K562 (cell line): ENCODE results near the gene GLIPR1L1. TPM values are rescaled to one million over a fixed set of nuclear protein-coding genes. Genes with fewer than 3 reads are reported as not detected.

Experiments
- ATAC-seq: fragments of 200-7000 bp; cut with Tn5 transposase; 3 replicates; pipeline ENCODE4 v1.9.1; 2020; ENCODE audit warnings: moderate library complexity
- BruUV-seq: library from RNA; stranded (reverse); fragments of 400-500 nt; replicated peaks from 2 replicates; lab custom pipeline; 2021; lab: Mats Ljungman, UMichigan
- CTCF ChIA-PET: fragments of 300-600 bp; formaldehyde crosslinking; extraction: SDS; loops from one replicate; lab custom pipeline; 2021; ENCODE audit warnings: low intra/inter-chr PET ratio; lab: Yijun Ruan, JAX
- POLR2A ChIA-PET: fragments of 300-600, 350-650 bp; sonication (Branson Sonifier 250); formaldehyde crosslinking; extraction: SDS; loops from one replicate; lab custom pipeline; 2021; ENCODE audit warnings: antibody characterized with exemption, inconsistent platforms; lab: Yijun Ruan, JAX
- DNase-seq, 4 experiments: peaks; one replicate each; pipeline versions ENCODE4 v3.0.0 to v3.0.0-alpha.2; 2011 to 2018; ENCODE audit warnings: low spot score in 3 of 4, mixed read lengths in 3 of 4; ENCODE audit errors: extremely low read depth in 1 of 4
- FAIRE-seq: peaks from 2 replicates; lab custom pipeline; 2011; peaks lifted over from hg19 to GRCh38; lab: Jason Lieb, UNC
- H2AFZ ChIP-seq: 2 replicates; pipeline ENCODE4 v1.6.0; 2011; ENCODE audit warnings: low read depth, low read length, control low read depth, inconsistent platforms
- H3K27ac ChIP-seq: fragments of 200-600 bp; 3 replicates; pipeline ENCODE4 v1.8.0; 2011; ENCODE audit warnings: low read depth, mild to moderate bottlenecking, control low read depth, inconsistent platforms, low read length, moderate library complexity, mixed read lengths; ENCODE audit errors: extremely low read depth
- H3K27me3 ChIP-seq, 2 experiments: fragments of 300-600 bp in 1 of 2; 2 replicates in 1 of 2; 3 replicates in 1 of 2; pipeline versions ENCODE4 v1.6.0 to v1.8.0; 2011; ENCODE audit warnings: inconsistent platforms in 2 of 2, low read length in 2 of 2, mild to moderate bottlenecking in 1 of 2, mixed read lengths in 1 of 2, moderate library complexity in 1 of 2; ENCODE audit not compliant: control insufficient read depth in 2 of 2, insufficient read depth in 2 of 2
- H3K36me3 ChIP-seq: fragments of 300-600 bp; 3 replicates; pipeline ENCODE4 v1.8.0; 2011; ENCODE audit warnings: mild to moderate bottlenecking, low read length, inconsistent platforms; ENCODE audit not compliant: control insufficient read depth, insufficient read depth
- H3K4me1 ChIP-seq, 2 experiments: fragments of 200-600 bp in 1 of 2; replicated peaks in 1 of 2; 2 replicates in 1 of 2; 3 replicates in 1 of 2; pipeline versions ENCODE4 v1.5.1 to v1.8.0; 2011; ENCODE audit warnings: inconsistent platforms in 2 of 2, low read length in 2 of 2, mild to moderate bottlenecking in 1 of 2, mixed read lengths in 1 of 2, moderate library complexity in 1 of 2; ENCODE audit not compliant: control insufficient read depth in 2 of 2, insufficient read depth in 2 of 2
- H3K4me2 ChIP-seq: 2 replicates; pipeline ENCODE4 v1.6.1; 2011; ENCODE audit warnings: low read length, control low read depth, inconsistent platforms, mixed read lengths; ENCODE audit not compliant: insufficient read depth
- H3K4me3 ChIP-seq: fragments of 200-600 bp; sonication (generic), shearing (Covaris generic); 2 replicates; pipeline ENCODE4 v1.5.1; 2016; ENCODE audit warnings: control low read depth, inconsistent platforms
- H3K79me2 ChIP-seq: fragments of 200-600 bp; 3 replicates; pipeline ENCODE4 v1.8.0; 2011; ENCODE audit warnings: low read length, inconsistent platforms; ENCODE audit not compliant: control insufficient read depth, insufficient read depth
- H3K9ac ChIP-seq, 2 experiments: 2 replicates each; pipeline versions ENCODE4 v1.6.0 to v1.6.1; 2011; ENCODE audit warnings: low read depth in 2 of 2, low read length in 2 of 2, control low read depth in 1 of 2, inconsistent platforms in 1 of 2, mild to moderate bottlenecking in 1 of 2, mixed read lengths in 1 of 2; ENCODE audit not compliant: insufficient read depth in 1 of 2
- H3K9me1 ChIP-seq: one replicate; pipeline ENCODE4 v1.6.0; 2011; ENCODE audit warnings: inconsistent platforms, mild to moderate bottlenecking, low read length, moderate library complexity; ENCODE audit not compliant: control insufficient read depth, insufficient read depth
- H3K9me3 ChIP-seq: replicated peaks from 2 replicates; pipeline ENCODE4 v1.5.1; 2011; ENCODE audit warnings: low read depth, low read length, inconsistent platforms; ENCODE audit not compliant: control insufficient read depth, insufficient read depth
- H4K20me1 ChIP-seq: replicated peaks from 2 replicates; pipeline ENCODE4 v1.6.1; 2011; ENCODE audit warnings: low read length, inconsistent platforms, mixed read lengths; ENCODE audit not compliant: control insufficient read depth, insufficient read depth
- ADNP ChIP-seq: fragments of 200-800 bp; sonication (Bioruptor generic); IDR thresholded peaks from 2 replicates; pipeline ENCODE4 v1.6.1; 2016; ENCODE audit warnings: missing genetic modification characterization, missing compliant biosample characterization
- CBX5 ChIP-seq: IDR thresholded peaks from 2 replicates; pipeline ENCODE4 v1.6.1; 2014; ENCODE audit warnings: low read depth, borderline replicate concordance
- CHD1 ChIP-seq: fragments of 200-600 bp; sonication (generic); IDR thresholded peaks from one replicate; pipeline ENCODE4 v1.6.1; 2012; ENCODE audit warnings: mild to moderate bottlenecking, moderate library complexity, low read length, inconsistent platforms
- GTF2E2 ChIP-seq: fragments of 200-800 bp; sonication (Bioruptor generic); IDR thresholded peaks from 2 replicates; pipeline ENCODE4 v1.6.1; 2016; ENCODE audit warnings: missing genetic modification characterization, missing compliant biosample characterization
- HINFP ChIP-seq: fragments of 450-650 bp; conservative IDR thresholded peaks from 2 replicates; pipeline ENCODE4 v1.6.1; 2016; ENCODE audit warnings: missing genetic modification characterization, low read depth, mild to moderate bottlenecking, control low read depth, missing compliant biosample characterization
- HNRNPLL ChIP-seq: fragments of 200-400 bp; formaldehyde crosslinking; IDR thresholded peaks from 2 replicates; pipeline ENCODE4 v1.6.1; 2017; ENCODE audit warnings: low read length, low read depth, mild to moderate bottlenecking; ENCODE audit not compliant: poor library complexity, severe bottlenecking
- KAT8 ChIP-seq: fragments of 450-650 bp; IDR thresholded peaks from 2 replicates; pipeline ENCODE4 v1.6.1; 2016; ENCODE audit warnings: low read depth, mild to moderate bottlenecking
- L3MBTL2 ChIP-seq: fragments of 450-650 bp; IDR thresholded peaks from 2 replicates; pipeline ENCODE4 v1.6.1; 2016; ENCODE audit warnings: mild to moderate bottlenecking, moderate library complexity
- RNF2 ChIP-seq: sonication (generic); IDR thresholded peaks from 2 replicates; pipeline ENCODE4 v1.6.1; 2016
- SMARCE1 ChIP-seq: fragments of 450-650 bp; IDR thresholded peaks from 2 replicates; pipeline ENCODE4 v1.7.1; 2016; ENCODE audit warnings: mild to moderate bottlenecking
- SREBF1 ChIP-seq: fragments of 150-350 bp; IDR thresholded peaks from 2 replicates; pipeline ENCODE4 v1.6.1; 2014; ENCODE audit warnings: antibody characterized with exemption, low read depth, low read length, borderline replicate concordance
- TAF9B ChIP-seq: fragments of 450-650 bp; IDR thresholded peaks from 2 replicates; pipeline ENCODE4 v1.6.1; 2018; ENCODE audit warnings: mild to moderate bottlenecking; ENCODE audit not compliant: partially characterized antibody
- TOE1 ChIP-seq, 2 experiments: fragments of 450-650 bp in 1 of 2; sonication (generic) in 1 of 2; formaldehyde crosslinking in 1 of 2; IDR thresholded peaks; 2 replicates each; pipeline versions ENCODE4 v1.7.1 to v1.8.0; 2016 to 2022; ENCODE audit warnings: borderline replicate concordance in 2 of 2, mild to moderate bottlenecking in 2 of 2, antibody characterized with exemption in 1 of 2, inconsistent platforms in 1 of 2, low read depth in 1 of 2, missing genetic modification reagents in 1 of 2, moderate library complexity in 1 of 2
- ZNF121 ChIP-seq: sonication (generic); formaldehyde crosslinking; conservative IDR thresholded peaks from 2 replicates; pipeline ENCODE4 v1.8.0; 2022; ENCODE audit warnings: missing genetic modification reagents
- ZNF324 ChIP-seq: fragments of 250-450 bp; sonication (Bioruptor Pico); IDR thresholded peaks from 2 replicates; pipeline ENCODE4 v1.4.0; 2020; ENCODE audit warnings: mild to moderate bottlenecking
- ZNF41 ChIP-seq: fragments of 250-450 bp; sonication (Bioruptor Pico); conservative IDR thresholded peaks from 2 replicates; pipeline ENCODE4 v1.4.0; 2020; ENCODE audit warnings: mild to moderate bottlenecking
- ZNF655 ChIP-seq: fragments of 250-450 bp; sonication (Bioruptor Pico); IDR thresholded peaks from 2 replicates; pipeline ENCODE4 v1.5.0; 2021
- WGBS: fragments of 100-300 bp; shearing (Covaris generic); methylation state at CpG from one replicate; pipeline ENCODE4 v1.1.6; 2016; ENCODE audit warnings: low coverage, mixed read lengths; ENCODE audit not compliant: insufficient coverage; ENCODE audit errors: missing lambda C conversion rate; 5-methylcytosine and 5-hydroxymethylcytosine counted together
- in situ Hi-C: fragments of 300-500 bp; cut with MboI; formaldehyde crosslinking; loops from 4 replicates; pipeline ENCODE4 v1.15.0; 2018; ENCODE audit warnings: inconsistent platforms, mixed read lengths
- intact Hi-C: fragments of 100-400 bp; cut with micrococcal nuclease; formaldehyde crosslinking; loops from 2 replicates; pipeline ENCODE4 v1.14.2; 2022
- polyA plus RNA-seq, 8 experiments: library from polyadenylated mRNA; depleted of rRNA in 4 of 8; stranded (reverse) in 5 of 8; unstranded in 3 of 8; fragments of >200 nt; fragmentation: Nextera tagmentation in 2 of 8; fragmentation: Illumina TruSeq in 1 of 8; extraction: Ambion mirVana in 2 of 8; extraction: Trizol in 1 of 8; gene quantifications; 2 replicates each; pipeline versions ENCODE4 v1.2.1 to v1.2.3, GENCODE V29; 2011 to 2014; ENCODE audit warnings: inconsistent platforms in 1 of 8, missing spikeins in 1 of 8
- total RNA-seq, 7 experiments: library from RNA; depleted of rRNA in 6 of 7; stranded (reverse); fragments of >200 nt in 6 of 7; fragmentation: Illumina TruSeq in 2 of 7; extraction: Trizol in 2 of 7; gene quantifications; 2 replicates each; pipeline versions ENCODE4 v1.2.1 to v1.2.3, GENCODE V29; 2011 to 2021; ENCODE audit warnings: low replicate concordance in 1 of 7
- TF ChIP-seq, protein P1 (sequence below): IDR thresholded peaks from 2 replicates; pipeline ENCODE4 v1.6.1; 2011; ENCODE audit not compliant: insufficient read length; ENCODE audit errors: extremely low read depth

Gene GLIPR1L1
- total and polyA plus RNA-seq, 9 of the 15 experiments (the other 6 are each of a cell fraction or from before 2014, with no cell fraction given): not detected

DNA sequence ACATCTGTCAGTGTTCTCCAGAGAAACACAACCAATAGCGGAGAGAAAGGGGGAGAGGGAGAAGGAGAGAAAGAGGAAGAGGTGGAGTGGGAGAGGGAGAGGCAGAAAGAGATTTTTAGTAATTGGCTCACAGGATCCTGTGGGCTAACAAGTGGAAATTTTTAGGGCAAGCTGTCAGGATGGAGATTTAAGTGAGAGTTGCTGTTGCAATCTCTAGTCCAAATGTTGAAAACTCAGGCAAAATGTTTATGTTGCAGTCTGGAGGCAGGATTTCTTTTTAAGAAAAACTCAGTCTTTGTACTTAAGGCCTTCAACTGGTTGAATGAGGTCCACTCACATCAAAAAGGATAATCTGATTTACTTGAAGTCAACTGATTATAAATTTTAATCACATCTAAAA lies 43.9 kb downstream of the GLIPR1L1 start (continued):
- TF ChIP-seq GTF2E2 (tag) (no peak), TAF9B (no peak), ZNF324 (CRISPR knock-in tag) (no peak), HNRNPLL (no peak), ZNF655 (CRISPR knock-in tag) (no peak), ZNF41 (CRISPR knock-in tag) (no peak), SMARCE1 (no peak), L3MBTL2 (no peak)
- TF ChIP-seq, protein P1, sequence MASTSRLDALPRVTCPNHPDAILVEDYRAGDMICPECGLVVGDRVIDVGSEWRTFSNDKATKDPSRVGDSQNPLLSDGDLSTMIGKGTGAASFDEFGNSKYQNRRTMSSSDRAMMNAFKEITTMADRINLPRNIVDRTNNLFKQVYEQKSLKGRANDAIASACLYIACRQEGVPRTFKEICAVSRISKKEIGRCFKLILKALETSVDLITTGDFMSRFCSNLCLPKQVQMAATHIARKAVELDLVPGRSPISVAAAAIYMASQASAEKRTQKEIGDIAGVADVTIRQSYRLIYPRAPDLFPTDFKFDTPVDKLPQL: no peak

- Histone ChIP-seq H3K27me3 (no peaks in the 10 kb centered on the region), H3K9me3 (no peaks in the 10 kb centered on the region), H4K20me1 (no peaks in the 10 kb centered on the region), H3K27ac (no peak overlapping the region), H3K36me3 (no peaks in the 10 kb centered on the region), H3K4me3 (no peak overlapping the region), H3K9me1 (no peaks in the 10 kb centered on the region), H2AFZ (no peak overlapping the region), H3K79me2 (no peaks in the 10 kb centered on the region), H3K4me1 (peaks cover 0 to 4% of the 10 kb centered on the region in 2 experiments; a peak in 2 of 5 replicates), H3K9ac (no peak overlapping the region), H3K4me2 (no peak overlapping the region)
- ATAC-seq: no peak
- ChIA-PET CTCF (no interaction called here), POLR2A (no interaction called here)
- TF ChIP-seq ZNF121 (CRISPR knock-in tag): no peak
- TF ChIP-seq ADNP (tag): no peak
- no peak for TF ChIP-seq KAT8
- no peak for TF ChIP-seq SREBF1
- TF ChIP-seq CBX5: no peak
- TF ChIP-seq TOE1 (IDR thresholded peaks at IDR 0.05; ENCODE audit: borderline replicate concordance): no peak
- no peak for TF ChIP-seq TOE1 (CRISPR knock-in tag; IDR thresholded peaks at IDR 0.05; ENCODE audit: borderline replicate concordance, low read depth)
- TF ChIP-seq CHD1: no peak
- TF ChIP-seq HINFP (tag): no peak
- TF ChIP-seq RNF2: no peak
- DNase-seq: no peak
- in situ Hi-C loops: no loop called here
- intact Hi-C loops: no loop called here
- WGBS: 19% methylated on average over 1 of the region's 1 CpG
- no TSS peak for BruUV-seq
- no peak for FAIRE-seq
Observed at GRCh38 chr12:75389061-75389460, 54.6 kb downstream of the GLIPR1L1 start.
